Erythroblast (primary cell): ENCODE measurements around the gene EPN2.

Experiments
- GATA1 ChIP-seq: IDR thresholded peaks from 2 replicates; pipeline ENCODE4 v1.6.1; 2011; ENCODE audit warnings: low read depth, mild to moderate bottlenecking, control low read depth, low read length, moderate library complexity
- POLR2A ChIP-seq: IDR thresholded peaks from 2 replicates; pipeline ENCODE4 v1.6.1; 2011; ENCODE audit warnings: mild to moderate bottlenecking, low read length

DNA sequence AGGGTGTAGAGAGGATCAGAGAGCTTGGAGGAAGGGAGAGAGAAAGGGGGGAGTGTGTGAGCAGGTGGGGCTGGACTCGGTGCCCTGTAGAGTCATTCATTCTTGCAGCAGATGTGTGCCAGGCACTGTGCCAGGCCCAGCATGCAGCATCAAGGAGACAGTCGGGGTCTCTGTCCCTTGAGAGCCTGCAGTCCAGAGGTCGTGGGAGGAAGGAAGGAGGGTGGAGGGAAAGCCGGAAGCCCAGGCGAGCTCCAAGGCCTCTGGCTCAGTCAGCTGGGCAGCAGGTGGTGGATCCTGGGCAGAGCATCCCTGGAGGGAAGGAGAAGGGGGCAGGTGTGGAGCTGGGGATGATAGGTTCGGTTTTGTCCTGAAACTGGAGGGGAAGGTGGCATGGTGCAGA is 27.5 kb downstream of the EPN2 start:
- TF ChIP-seq POLR2A (no peak), GATA1 (no peak)
